ENCODE results near the gene KRT84.

Gene KRT84

GRCh38 chr12:52383331-52383730 lies 2.1 kb downstream of the KRT84 start:
- no peak for DNase-seq

GRCh38 chr12:52382854-52383253 lies 2.6 kb downstream of the KRT84 start:
- DNase-seq: no peak

- no peak for DNase-seq
Measured at GRCh38 chr12:52381206-52381605, 4.2 kb downstream of the KRT84 start.

GRCh38 chr12:52380271-52380694 lies 5.2 kb downstream of the KRT84 start:
- no peak for DNase-seq

- no peak for DNase-seq
Measured at GRCh38 chr12:52379536-52379935, 5.9 kb downstream of the KRT84 start.

- no peak for DNase-seq
Measured at GRCh38 chr12:52378091-52378490, 7.4 kb downstream of the KRT84 start.

- no peak for DNase-seq
Measured at GRCh38 chr12:52377266-52377665, 8.2 kb downstream of the KRT84 start.

GRCh38 chr12:52372216-52373154 lies 13.0 kb downstream of the KRT84 start:
- peak; percentile 58 for DNase-seq

GRCh38 chr12:52371716-52372115 lies 13.7 kb downstream of the KRT84 start:
- DNase-seq: no peak

GRCh38 chr12:52370926-52371608 lies 14.4 kb downstream of the KRT84 start:
- no peak for DNase-seq

- DNase-seq: no peak
Measured at GRCh38 chr12:52369809-52370208, 15.6 kb downstream of the KRT84 start.

- no peak for DNase-seq
Measured at GRCh38 chr12:52369211-52369610, 16.2 kb downstream of the KRT84 start.

- DNase-seq: no peak
Measured at GRCh38 chr12:52368508-52368907, 16.9 kb downstream of the KRT84 start.

GRCh38 chr12:52367876-52368275 lies 17.6 kb downstream of the KRT84 start:
- no peak for DNase-seq

GRCh38 chr12:52366738-52367485 lies 18.5 kb downstream of the KRT84 start, which contains the start of gene KRT85:
Gene KRT85 (minus strand): TSS chr12:52367481. CDS start chr12:52367405, 76 bp downstream.
- DNase-seq: no peak

GRCh38 chr12:52364901-52365489 lies 20.5 kb downstream of the KRT84 start:
- DNase-seq: no peak

- DNase-seq: no peak
Measured at GRCh38 chr12:52364061-52364460, 21.4 kb downstream of the KRT84 start.

GRCh38 chr12:52363111-52363679 lies 22.3 kb downstream of the KRT84 start:
- no peak for DNase-seq

- no peak for DNase-seq
Measured at GRCh38 chr12:52362118-52362726, 23.2 kb downstream of the KRT84 start.

GRCh38 chr12:52361553-52361952 lies 23.9 kb downstream of the KRT84 start:
- DNase-seq: no peak

- DNase-seq: no peak
Measured at GRCh38 chr12:52360663-52361271, 24.7 kb downstream of the KRT84 start.
